Measurements from ENCODE around the gene SNED1.

DNA sequence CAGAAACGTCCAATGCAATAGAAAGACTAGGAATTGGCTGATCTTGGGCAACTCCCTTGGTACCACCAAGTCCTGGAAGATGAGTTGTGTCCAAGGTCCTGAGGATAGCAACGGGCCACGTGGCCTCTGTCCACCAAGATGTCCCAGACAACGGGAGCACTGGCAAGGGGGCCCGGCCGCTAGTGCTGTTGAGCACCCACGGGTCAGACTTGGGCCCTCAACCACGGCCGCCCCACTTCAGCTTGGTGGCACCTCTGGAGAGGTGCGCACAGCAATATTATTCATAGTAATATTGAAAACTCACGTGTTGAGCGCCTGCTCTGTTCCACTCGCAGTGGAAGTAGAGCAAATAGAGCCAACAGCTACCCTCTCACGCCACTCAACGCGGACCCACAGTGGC lies 131.9 kb downstream of the SNED1 start:
- TF ChIP-seq, protein P1, sequence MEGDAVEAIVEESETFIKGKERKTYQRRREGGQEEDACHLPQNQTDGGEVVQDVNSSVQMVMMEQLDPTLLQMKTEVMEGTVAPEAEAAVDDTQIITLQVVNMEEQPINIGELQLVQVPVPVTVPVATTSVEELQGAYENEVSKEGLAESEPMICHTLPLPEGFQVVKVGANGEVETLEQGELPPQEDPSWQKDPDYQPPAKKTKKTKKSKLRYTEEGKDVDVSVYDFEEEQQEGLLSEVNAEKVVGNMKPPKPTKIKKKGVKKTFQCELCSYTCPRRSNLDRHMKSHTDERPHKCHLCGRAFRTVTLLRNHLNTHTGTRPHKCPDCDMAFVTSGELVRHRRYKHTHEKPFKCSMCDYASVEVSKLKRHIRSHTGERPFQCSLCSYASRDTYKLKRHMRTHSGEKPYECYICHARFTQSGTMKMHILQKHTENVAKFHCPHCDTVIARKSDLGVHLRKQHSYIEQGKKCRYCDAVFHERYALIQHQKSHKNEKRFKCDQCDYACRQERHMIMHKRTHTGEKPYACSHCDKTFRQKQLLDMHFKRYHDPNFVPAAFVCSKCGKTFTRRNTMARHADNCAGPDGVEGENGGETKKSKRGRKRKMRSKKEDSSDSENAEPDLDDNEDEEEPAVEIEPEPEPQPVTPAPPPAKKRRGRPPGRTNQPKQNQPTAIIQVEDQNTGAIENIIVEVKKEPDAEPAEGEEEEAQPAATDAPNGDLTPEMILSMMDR (IDR thresholded peaks at IDR 0.05; ENCODE audit: low read depth, low read length, missing input control): no peak
- TF ChIP-seq SP1 (IDR thresholded peaks at IDR 0.05) (no peak), HNF4G (IDR thresholded peaks at IDR 0.05) (no peak)
